ENCODE measurements around the gene RMDN3. TPM values are rescaled to one million over a fixed set of nuclear protein-coding genes. Genes with fewer than 3 reads are reported as not detected.
A peak's percentile ranks its signal among the peaks of the same experiment; 100 is the strongest.

The RMDN3 gene
- total RNA-seq, 2 experiments from 2014 or later: 29.1 to 30.3 TPM

DNA sequence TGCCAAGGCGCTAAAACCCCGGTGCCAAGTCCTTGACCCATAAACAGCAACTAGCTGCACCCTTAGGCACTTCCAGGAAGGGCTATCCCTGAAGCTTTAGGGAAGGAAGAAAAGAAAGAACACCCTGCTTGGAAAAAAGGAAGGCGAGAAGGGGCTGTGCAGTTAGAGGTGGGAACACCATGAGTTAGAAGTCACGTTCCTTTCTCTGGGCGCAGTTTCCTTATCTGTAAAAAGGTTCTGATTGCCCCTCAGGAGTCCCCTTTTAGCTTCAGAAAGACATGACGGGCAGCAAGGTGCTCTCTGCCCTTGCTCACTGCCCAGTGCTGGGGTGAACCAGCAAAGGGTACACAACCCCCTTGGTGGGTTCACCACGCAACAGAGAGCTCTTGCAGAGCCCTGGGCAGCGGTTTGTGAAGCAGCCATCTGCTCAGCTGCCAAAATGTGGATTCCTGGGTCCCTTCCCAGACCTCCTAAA is 9.6 kb upstream of the RMDN3 start:
- CTCF ChIA-PET: interaction anchor here (0.8 to 2.9 kb wide), 4 partner anchors 17 to 69 kb away, joined by 3 to 13 read pairs (median 6); partner anchors contain the start of gene RAD51
- intact Hi-C loops (cut with DNase I, micrococcal nuclease): loop anchor here (5.0 to 10.0 kb wide), 3 partner anchors 72 to 350 kb away; partner anchors contain the start of genes KNL1 (in 2 of the 2) and INO80 (in 1 of the 2)
- ATAC-seq (ENCODE audit: poor library complexity) (no peak), DNase-seq (peak in 2 of 14 experiments; percentile 32 to 40)
- no peaks in the 10 kb centered on the region for H3K27me3 Mint-ChIP-seq
- Histone ChIP-seq H3K4me3 (ENCODE audit: low read length) (peak overlapping the region; percentile 98), H3K9me3 (ENCODE audit: control insufficient read depth in 1 of 2, insufficient read depth in 1 of 2, low read length in 2 of 2) (no peaks in the 10 kb centered on the region), H3K36me3 (ENCODE audit: insufficient read depth, low read length) (peaks cover 12% of the 10 kb centered on the region), H3K27ac (ENCODE audit: low read depth in 1 of 2, low read length in 2 of 2) (peak overlapping the region; percentile 60 to 67), H3K4me1 (ENCODE audit: insufficient read depth, low read length) (peaks cover 46% of the 10 kb centered on the region), H3K27me3 (ENCODE audit: control insufficient read depth in 1 of 2, insufficient read depth in 2 of 2, low read length in 2 of 2) (no peaks in the 10 kb centered on the region)
- H3K9me3 Mint-ChIP-seq: no peaks in the 10 kb centered on the region
- peaks cover 16% of the 10 kb centered on the region for H3K36me3 Mint-ChIP-seq (ENCODE audit: low read depth)
- TF ChIP-seq, protein P1, sequence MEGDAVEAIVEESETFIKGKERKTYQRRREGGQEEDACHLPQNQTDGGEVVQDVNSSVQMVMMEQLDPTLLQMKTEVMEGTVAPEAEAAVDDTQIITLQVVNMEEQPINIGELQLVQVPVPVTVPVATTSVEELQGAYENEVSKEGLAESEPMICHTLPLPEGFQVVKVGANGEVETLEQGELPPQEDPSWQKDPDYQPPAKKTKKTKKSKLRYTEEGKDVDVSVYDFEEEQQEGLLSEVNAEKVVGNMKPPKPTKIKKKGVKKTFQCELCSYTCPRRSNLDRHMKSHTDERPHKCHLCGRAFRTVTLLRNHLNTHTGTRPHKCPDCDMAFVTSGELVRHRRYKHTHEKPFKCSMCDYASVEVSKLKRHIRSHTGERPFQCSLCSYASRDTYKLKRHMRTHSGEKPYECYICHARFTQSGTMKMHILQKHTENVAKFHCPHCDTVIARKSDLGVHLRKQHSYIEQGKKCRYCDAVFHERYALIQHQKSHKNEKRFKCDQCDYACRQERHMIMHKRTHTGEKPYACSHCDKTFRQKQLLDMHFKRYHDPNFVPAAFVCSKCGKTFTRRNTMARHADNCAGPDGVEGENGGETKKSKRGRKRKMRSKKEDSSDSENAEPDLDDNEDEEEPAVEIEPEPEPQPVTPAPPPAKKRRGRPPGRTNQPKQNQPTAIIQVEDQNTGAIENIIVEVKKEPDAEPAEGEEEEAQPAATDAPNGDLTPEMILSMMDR (IDR thresholded peaks at IDR 0.05): no peak
- POLR2A ChIA-PET: interaction anchor here (0.6 to 2.7 kb wide), 7 partner anchors 17 to 199 kb away, joined by 3 to 25 read pairs (median 5); partner anchors contain the start of genes RAD51, RPUSD2 and VPS18
- peak overlapping the region; percentile 89 for H3K4me3 Mint-ChIP-seq
- peak overlapping the region; percentile 90 for H3K27ac Mint-ChIP-seq
- peaks cover 36% of the 10 kb centered on the region for H3K4me1 Mint-ChIP-seq (ENCODE audit: low read depth)

DNA sequence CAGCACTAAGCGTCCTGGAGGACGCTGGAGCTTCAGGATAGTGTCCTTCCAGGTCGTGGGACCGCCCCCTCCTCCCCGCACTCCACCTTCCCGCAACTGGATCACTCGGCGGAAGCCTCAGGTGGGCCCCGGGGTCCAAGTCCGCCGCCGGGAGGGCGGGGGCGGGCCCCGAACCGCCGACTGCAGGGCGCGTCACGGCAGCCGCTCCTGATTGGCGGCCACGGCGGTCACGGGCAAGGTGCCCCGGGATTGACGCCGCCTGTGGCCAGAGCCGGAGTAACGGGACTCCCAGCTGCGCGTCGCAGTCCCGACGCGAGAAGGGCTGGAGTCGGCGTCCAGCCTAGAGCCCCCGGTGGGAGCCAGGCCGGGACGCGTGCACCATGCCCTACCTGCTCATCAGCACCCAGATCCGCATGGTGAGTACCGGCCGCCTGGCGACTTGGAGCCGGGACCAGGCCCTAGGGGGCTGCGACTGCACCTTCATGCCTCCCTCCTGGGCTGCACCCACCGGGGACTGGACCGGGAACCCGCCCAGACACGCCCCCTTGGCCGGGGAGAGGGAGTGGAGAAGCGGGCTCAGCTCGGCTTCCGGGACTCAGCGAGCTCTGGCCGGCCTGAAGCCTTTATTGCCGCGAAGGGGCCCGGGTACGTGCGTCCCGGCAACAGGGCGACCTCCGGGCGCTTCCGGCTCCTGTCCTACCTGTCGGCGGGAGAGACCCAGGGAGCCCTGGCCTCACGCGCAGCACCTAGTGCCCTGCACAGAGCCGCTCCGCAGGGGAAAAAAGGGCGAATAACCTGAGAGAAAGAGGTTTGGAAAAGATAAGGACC is 9.0 kb upstream of the RMDN3 start, which contains the start of gene GCHFR:
Gene GCHFR, plus strand, starts transcription at position 268 of the 828 bp plus-strand sequence. Its CDS starts 113 bp downstream, at position 381.
- TF ChIP-seq, protein P1 (IDR thresholded peaks at IDR 0.05): peak; percentile 45
- ChIA-PET POLR2A (interaction anchor here (0.6 to 2.7 kb wide), 8 partner anchors 16 to 195 kb away, joined by 3 to 25 read pairs (median 4); partner anchors contain the start of genes RAD51, RPUSD2 and VPS18), CTCF (interaction anchor here (0.8 to 2.9 kb wide), 6 partner anchors 17 to 69 kb away, joined by 3 to 13 read pairs (median 3); partner anchors contain the start of gene RAD51)
- H3K36me3 Mint-ChIP-seq (ENCODE audit: low read depth): peaks cover 11% of the 10 kb centered on the region
- peak within 1 kb of the TSS; percentile 90 for H3K27ac Mint-ChIP-seq
- Histone ChIP-seq H3K4me3 (ENCODE audit: low read length) (peak within 1 kb of the TSS; percentile 98), H3K27ac (ENCODE audit: low read depth in 1 of 2, low read length in 2 of 2) (peak within 1 kb of the TSS; percentile 60 to 71), H3K9me3 (ENCODE audit: control insufficient read depth in 1 of 2, insufficient read depth in 1 of 2, low read length in 2 of 2) (no peaks in the 10 kb centered on the region), H3K36me3 (ENCODE audit: insufficient read depth, low read length) (peaks cover 12% of the 10 kb centered on the region), H3K27me3 (ENCODE audit: control insufficient read depth in 1 of 2, insufficient read depth in 2 of 2, low read length in 2 of 2) (no peaks in the 10 kb centered on the region), H3K4me1 (ENCODE audit: insufficient read depth, low read length) (peaks cover 40% of the 10 kb centered on the region)
- intact Hi-C loops (cut with DNase I, micrococcal nuclease): loop anchor here in 1 of 2 experiments (5.0 to 10.0 kb wide), 2 partner anchors 172 to 351 kb away; partner anchors contain the start of genes INO80 and KNL1
- no peaks in the 10 kb centered on the region for H3K27me3 Mint-ChIP-seq
- H3K9me3 Mint-ChIP-seq: no peaks in the 10 kb centered on the region
- H3K4me3 Mint-ChIP-seq: peak within 1 kb of the TSS; percentile 89
- peaks cover 29% of the 10 kb centered on the region for H3K4me1 Mint-ChIP-seq (ENCODE audit: low read depth)
- ATAC-seq (ENCODE audit: poor library complexity) (peak; percentile 48), DNase-seq (peak; percentile 35 to 87 (median 63))

Measured in CD4-positive, alpha-beta T cell (primary cell).